Mononuclear cell (primary cell): ENCODE results near the gene KCNMA1. TPM values are rescaled to one million over a fixed set of nuclear protein-coding genes. Genes with fewer than 3 reads are reported as not detected.

ENCODE experiments used
- H3K27me3 ChIP-seq: 2 replicates; pipeline ENCODE4 v1.6.0; 2011; ENCODE audit warnings: low read length, control low read depth; ENCODE audit not compliant: insufficient read depth
- H3K4me1 ChIP-seq: 2 replicates; pipeline ENCODE4 v1.5.1; 2011; ENCODE audit warnings: mild to moderate bottlenecking, low read length, control low read depth; ENCODE audit not compliant: insufficient read depth
- H3K4me3 ChIP-seq: 2 replicates; pipeline ENCODE4 v1.5.1; 2011; ENCODE audit warnings: mild to moderate bottlenecking, low read length, moderate library complexity
- H3K9me3 ChIP-seq: 2 replicates; pipeline ENCODE4 v1.5.1; 2011; ENCODE audit warnings: low read depth, mild to moderate bottlenecking, control low read depth, low read length
- total RNA-seq: library from RNA; depleted of rRNA; stranded (reverse); fragments of >200 nt; gene quantifications from one replicate; pipeline ENCODE4 v1.2.3, GENCODE V29; 2012

The KCNMA1 gene
- total RNA-seq, 1 donor: 0.42 TPM

GRCh38 chr10:77060913-77061312 lies 576.7 kb downstream of the KCNMA1 start:
- Histone ChIP-seq H3K4me1 (no peaks in the 10 kb centered on the region), H3K27me3 (no peaks in the 10 kb centered on the region), H3K9me3 (no peaks in the 10 kb centered on the region)

GRCh38 chr10:77056650-77057049 lies 581.0 kb downstream of the KCNMA1 start:
- no peaks in the 10 kb centered on the region for H3K9me3 ChIP-seq
- no peaks in the 10 kb centered on the region for H3K4me1 ChIP-seq
- H3K4me3 ChIP-seq: no peak overlapping the region
- H3K27me3 ChIP-seq: no peaks in the 10 kb centered on the region

More at GRCh38 chr10:77060913-77061312, 576.7 kb downstream of the KCNMA1 start:
- H3K4me3 ChIP-seq: no peak overlapping the region

GRCh38 chr10:77052593-77052992 lies 585.0 kb downstream of the KCNMA1 start:
- no peaks in the 10 kb centered on the region for H3K4me1 ChIP-seq
- no peaks in the 10 kb centered on the region for H3K9me3 ChIP-seq
- H3K4me3 ChIP-seq: no peak overlapping the region
- no peaks in the 10 kb centered on the region for H3K27me3 ChIP-seq

- Histone ChIP-seq H3K4me3 (no peak overlapping the region), H3K9me3 (no peaks in the 10 kb centered on the region)
These were observed 585.8 kb downstream of the KCNMA1 start for GRCh38 chr10:77051837-77052236.

GRCh38 chr10:77049896-77050295 lies 587.7 kb downstream of the KCNMA1 start:
- Histone ChIP-seq H3K9me3 (no peaks in the 10 kb centered on the region), H3K4me1 (no peaks in the 10 kb centered on the region), H3K27me3 (no peaks in the 10 kb centered on the region), H3K4me3 (no peak overlapping the region)

More at GRCh38 chr10:77051837-77052236, 585.8 kb downstream of the KCNMA1 start:
- Histone ChIP-seq H3K4me1 (no peaks in the 10 kb centered on the region), H3K27me3 (no peaks in the 10 kb centered on the region)

- Histone ChIP-seq H3K27me3 (no peaks in the 10 kb centered on the region), H3K4me1 (no peaks in the 10 kb centered on the region), H3K9me3 (no peaks in the 10 kb centered on the region)
These were observed 588.5 kb downstream of the KCNMA1 start for GRCh38 chr10:77049146-77049545.

GRCh38 chr10:77045085-77045484 lies 592.5 kb downstream of the KCNMA1 start:
- no peaks in the 10 kb centered on the region for H3K9me3 ChIP-seq
- H3K27me3 ChIP-seq: no peaks in the 10 kb centered on the region
- H3K4me1 ChIP-seq: peaks cover 7% of the 10 kb centered on the region
- H3K4me3 ChIP-seq: no peak overlapping the region

More at GRCh38 chr10:77049146-77049545, 588.5 kb downstream of the KCNMA1 start:
- H3K4me3 ChIP-seq: no peak overlapping the region

- Histone ChIP-seq H3K4me1 (peaks cover 7% of the 10 kb centered on the region), H3K27me3 (no peaks in the 10 kb centered on the region), H3K9me3 (no peaks in the 10 kb centered on the region), H3K4me3 (no peak overlapping the region)
These were observed 594.2 kb downstream of the KCNMA1 start for GRCh38 chr10:77043420-77043763.

GRCh38 chr10:77042706-77043419 lies 594.7 kb downstream of the KCNMA1 start:
- H3K4me3 ChIP-seq: no peak overlapping the region
- peaks cover 7% of the 10 kb centered on the region for H3K4me1 ChIP-seq
- H3K9me3 ChIP-seq: no peaks in the 10 kb centered on the region
- no peaks in the 10 kb centered on the region for H3K27me3 ChIP-seq

- Histone ChIP-seq H3K4me1 (peaks cover 7% of the 10 kb centered on the region), H3K27me3 (no peaks in the 10 kb centered on the region), H3K4me3 (no peak overlapping the region), H3K9me3 (no peaks in the 10 kb centered on the region)
These were observed 595.9 kb downstream of the KCNMA1 start for GRCh38 chr10:77041636-77042258.

- H3K9me3 ChIP-seq: no peaks in the 10 kb centered on the region
- peaks cover 7% of the 10 kb centered on the region for H3K4me1 ChIP-seq
- H3K27me3 ChIP-seq: no peaks in the 10 kb centered on the region
- H3K4me3 ChIP-seq: no peak overlapping the region
These were observed 599.2 kb downstream of the KCNMA1 start for GRCh38 chr10:77038407-77038806.

GRCh38 chr10:77037735-77038403 lies 599.7 kb downstream of the KCNMA1 start:
- no peaks in the 10 kb centered on the region for H3K27me3 ChIP-seq
- no peaks in the 10 kb centered on the region for H3K9me3 ChIP-seq
- peaks cover 7% of the 10 kb centered on the region for H3K4me1 ChIP-seq
- H3K4me3 ChIP-seq: no peak overlapping the region

GRCh38 chr10:77036993-77037734 lies 600.4 kb downstream of the KCNMA1 start:
- Histone ChIP-seq H3K4me3 (no peak overlapping the region), H3K9me3 (no peaks in the 10 kb centered on the region), H3K4me1 (peaks cover 14% of the 10 kb centered on the region), H3K27me3 (no peaks in the 10 kb centered on the region)

GRCh38 chr10:77036276-77036675 lies 601.3 kb downstream of the KCNMA1 start:
- H3K27me3 ChIP-seq: no peaks in the 10 kb centered on the region
- H3K9me3 ChIP-seq: no peaks in the 10 kb centered on the region
- peaks cover 14% of the 10 kb centered on the region for H3K4me1 ChIP-seq
- H3K4me3 ChIP-seq: no peak overlapping the region

GRCh38 chr10:77034795-77035194 lies 602.8 kb downstream of the KCNMA1 start:
- Histone ChIP-seq H3K4me1 (peaks cover 18% of the 10 kb centered on the region), H3K9me3 (no peaks in the 10 kb centered on the region), H3K4me3 (no peak overlapping the region), H3K27me3 (no peaks in the 10 kb centered on the region)
